Upper lobe of left lung (tissue), 6 donors: ENCODE results near the gene SIK3. TPM values are rescaled to one million over a fixed set of nuclear protein-coding genes. Genes with fewer than 3 reads are reported as not detected.

ENCODE experiments used
- ATAC-seq, 2 donors: fragments of 200-7000 bp; cut with Tn5 transposase; one replicate each; pipeline ENCODE4 v1.9.1; 2022; ENCODE audit warnings: mild to moderate bottlenecking in 2 of 2, moderate library complexity in 2 of 2; ENCODE audit not compliant: low FRiP score in 2 of 2
- DNase-seq, 2 donors: peaks; one replicate each; pipeline ENCODE4 v3.0.0-alpha.2; 2019 to 2020
- H3K27ac ChIP-seq, 4 donors: fragments of 200-600 bp; sonication (generic); one replicate each; pipeline ENCODE4 v1.5.1; 2016 to 2019
- H3K27me3 ChIP-seq, 4 donors: fragments of 200-600 bp; sonication (generic); one replicate each; pipeline ENCODE4 v1.5.1; 2017 to 2019
- H3K36me3 ChIP-seq, 4 donors: fragments of 200-600 bp; sonication (generic); one replicate each; pipeline ENCODE4 v1.5.1; 2016 to 2019
- H3K4me1 ChIP-seq, 4 donors: fragments of 200-600 bp; sonication (generic); one replicate each; pipeline ENCODE4 v1.5.1; 2018 to 2019
- H3K4me3 ChIP-seq, 4 donors: fragments of 200-600 bp; sonication (generic); one replicate each; pipeline ENCODE4 v1.5.1; 2017 to 2019; ENCODE audit warnings: mild to moderate bottlenecking in 2 of 4, moderate library complexity in 1 of 4
- H3K9me3 ChIP-seq, 4 donors: fragments of 200-600 bp; sonication (generic); one replicate each; pipeline ENCODE4 v1.5.1; 2018 to 2019
- CTCF ChIP-seq, 6 experiments: fragments of 450-650 bp in 4 of 6; fragments of 200-600 bp in 2 of 6; sonication (generic) in 2 of 6; IDR thresholded peaks; one replicate each; pipeline ENCODE4 v1.5.1; 2016 to 2019; ENCODE audit warnings: antibody characterized with exemption in 6 of 6
- EP300 ChIP-seq, 4 donors: sonication (generic); formaldehyde crosslinking; IDR thresholded peaks; one replicate each; pipeline ENCODE4 v1.5.1; 2017; ENCODE audit warnings: antibody characterized with exemption in 4 of 4, control low read depth in 2 of 4
- POLR2A ChIP-seq, 4 donors: fragments of 450-650 bp; IDR thresholded peaks; one replicate each; pipeline ENCODE4 v1.5.1; 2016 to 2017; ENCODE audit warnings: antibody characterized with exemption in 4 of 4, mild to moderate bottlenecking in 2 of 4
- POLR2AphosphoS5 ChIP-seq, 2 donors: sonication (generic); formaldehyde crosslinking; IDR thresholded peaks; one replicate each; pipeline ENCODE4 v1.5.1; 2017; ENCODE audit warnings: antibody characterized with exemption in 2 of 2
- WGBS, 2 donors: methylation state at CpG; one replicate each; pipeline ENCODE4 v1.1.5; 2017 to 2018; 5-methylcytosine and 5-hydroxymethylcytosine counted together
- total RNA-seq, 6 donors: library from RNA; depleted of rRNA in 4 of 6; stranded (reverse); fragments of >200 nt in 4 of 6; gene quantifications; one replicate each; pipeline versions ENCODE4 v1.1.0 to v1.2.1, GENCODE V29; 2016 to 2021
- donor health status: DM: no; HTN: no; CAD: no; lungs with moderate emphysema.
- donor health status: DM: no; HTN: yes; CAD: no; lungs with severe emphysema.

SIK3 gene
- total RNA-seq, 6 donors from 2014 or later: 26.9 to 115 (median 43.7) TPM

GRCh38 chr11:117059611-117060148, 38.5 kb downstream of the SIK3 start:
- Histone ChIP-seq H3K27ac (no peak overlapping the region), H3K27me3 (no peaks in the 10 kb centered on the region), H3K4me1 (peaks cover 5 to 19% (median 11%) of the 10 kb centered on the region in 4 donors), H3K9me3 (no peaks in the 10 kb centered on the region), H3K36me3 (no peaks in the 10 kb centered on the region), H3K4me3 (no peak overlapping the region)
- 68 to 77% methylated on average over 3 of the region's 3 CpGs for WGBS, 2 donors
- no peak for DNase-seq
- ATAC-seq: no peak
- TF ChIP-seq POLR2AphosphoS5 (IDR thresholded peaks at IDR 0.05) (no peak), CTCF (IDR thresholded peaks at IDR 0.05) (no peak), POLR2A (IDR thresholded peaks at IDR 0.05) (no peak), EP300 (IDR thresholded peaks at IDR 0.05) (no peak)

GRCh38 chr11:117058761-117059261, 39.4 kb downstream of the SIK3 start:
- H3K36me3 ChIP-seq: no peaks in the 10 kb centered on the region
- TF ChIP-seq CTCF (IDR thresholded peaks at IDR 0.05) (no peak), POLR2A (IDR thresholded peaks at IDR 0.05) (no peak), EP300 (IDR thresholded peaks at IDR 0.05) (no peak), POLR2AphosphoS5 (IDR thresholded peaks at IDR 0.05) (no peak)
- H3K27ac ChIP-seq: no peak overlapping the region
- no peaks in the 10 kb centered on the region for H3K9me3 ChIP-seq
- no peak for DNase-seq
- H3K4me1 ChIP-seq: peaks cover 5 to 19% (median 9%) of the 10 kb centered on the region in 4 donors
- peak in 1 of 2 donors; percentile 64 for ATAC-seq
- 64 to 69% methylated on average over 4 of the region's 4 CpGs for WGBS, 2 donors
- H3K4me3 ChIP-seq: no peak overlapping the region
- no peaks in the 10 kb centered on the region for H3K27me3 ChIP-seq

GRCh38 chr11:117057727-117058126, 40.5 kb downstream of the SIK3 start:
- H3K4me3 ChIP-seq: no peak overlapping the region
- no peak overlapping the region for H3K27ac ChIP-seq

GRCh38 chr11:117057317-117057716, 40.9 kb downstream of the SIK3 start:
- no peak overlapping the region for H3K27ac ChIP-seq
- WGBS, 2 donors: 87 to 98% methylated on average over 5 of the region's 5 CpGs
- peak in 1 of 2 donors; percentile 28 for ATAC-seq
- H3K9me3 ChIP-seq: no peaks in the 10 kb centered on the region
- no peaks in the 10 kb centered on the region for H3K36me3 ChIP-seq
- no peak for DNase-seq
- H3K27me3 ChIP-seq: no peaks in the 10 kb centered on the region
- TF ChIP-seq POLR2AphosphoS5 (IDR thresholded peaks at IDR 0.05) (no peak), CTCF (IDR thresholded peaks at IDR 0.05) (no peak), EP300 (IDR thresholded peaks at IDR 0.05) (no peak), POLR2A (IDR thresholded peaks at IDR 0.05) (no peak)
- H3K4me1 ChIP-seq: peaks cover 5 to 19% (median 9%) of the 10 kb centered on the region in 4 donors
- no peak overlapping the region for H3K4me3 ChIP-seq

More at GRCh38 chr11:117057727-117058126, 40.5 kb downstream of the SIK3 start:
- Histone ChIP-seq H3K4me1 (peaks cover 5 to 19% (median 9%) of the 10 kb centered on the region in 4 donors), H3K27me3 (no peaks in the 10 kb centered on the region), H3K36me3 (no peaks in the 10 kb centered on the region), H3K9me3 (no peaks in the 10 kb centered on the region)
- ATAC-seq: no peak
- DNase-seq: no peak
- no peak for TF ChIP-seq CTCF (IDR thresholded peaks at IDR 0.05)
- no peak for TF ChIP-seq POLR2AphosphoS5 (IDR thresholded peaks at IDR 0.05)
- TF ChIP-seq EP300 (IDR thresholded peaks at IDR 0.05): no peak
- no peak for TF ChIP-seq POLR2A (IDR thresholded peaks at IDR 0.05)

- peaks cover 5 to 19% (median 9%) of the 10 kb centered on the region in 4 donors for H3K4me1 ChIP-seq
- H3K27me3 ChIP-seq: no peaks in the 10 kb centered on the region
Measured at GRCh38 chr11:117055469-117055868, 42.8 kb downstream of the SIK3 start.

More at GRCh38 chr11:117055469-117055868, 42.8 kb downstream of the SIK3 start:
- Histone ChIP-seq H3K4me3 (no peak overlapping the region), H3K27ac (no peak overlapping the region), H3K9me3 (no peaks in the 10 kb centered on the region), H3K36me3 (no peaks in the 10 kb centered on the region)
- ATAC-seq (no peak), DNase-seq (no peak)
- 90 to 93% methylated on average over 5 of the region's 5 CpGs for WGBS, 2 donors
- TF ChIP-seq POLR2A (IDR thresholded peaks at IDR 0.05): no peak
- no peak for TF ChIP-seq EP300 (IDR thresholded peaks at IDR 0.05)
